HEK293 (cell line): Measurements from ENCODE around the gene PRR35.

Experiments
- GLI4 ChIP-seq: fragments of 450-650 bp; formaldehyde crosslinking; IDR thresholded peaks from 2 replicates; pipeline ENCODE4 v1.5.1; 2016; ENCODE audit warnings: missing biosample characterization, missing genetic modification characterization
- SP2 ChIP-seq: fragments of 450-650 bp; formaldehyde crosslinking; IDR thresholded peaks from 2 replicates; pipeline ENCODE4 v1.5.1; 2016; ENCODE audit warnings: missing biosample characterization, missing genetic modification characterization
- ZBTB8A ChIP-seq: fragments of 450-650 bp; formaldehyde crosslinking; IDR thresholded peaks from 2 replicates; pipeline ENCODE4 v1.5.1; 2016; ENCODE audit warnings: missing biosample characterization, missing genetic modification characterization
- ZNF146 ChIP-seq: fragments of 450-650 bp; formaldehyde crosslinking; IDR thresholded peaks from 2 replicates; pipeline ENCODE4 v1.5.1; 2016; ENCODE audit warnings: missing biosample characterization, missing genetic modification characterization
- ZNF239 ChIP-seq: fragments of 450-650 bp; formaldehyde crosslinking; IDR thresholded peaks from 2 replicates; pipeline ENCODE4 v1.5.1; 2016; ENCODE audit warnings: missing biosample characterization, missing genetic modification characterization
- ZNF394 ChIP-seq: fragments of 450-650 bp; formaldehyde crosslinking; IDR thresholded peaks from 2 replicates; pipeline ENCODE4 v1.5.1; 2016; ENCODE audit warnings: missing biosample characterization, missing genetic modification characterization, mild to moderate bottlenecking, moderate library complexity, borderline replicate concordance
- ZNF548 ChIP-seq: fragments of 450-650 bp; formaldehyde crosslinking; IDR thresholded peaks from 2 replicates; pipeline ENCODE4 v1.5.1; 2016; ENCODE audit warnings: missing biosample characterization, missing genetic modification characterization
- ZNF660 ChIP-seq: fragments of 450-650 bp; IDR thresholded peaks from 2 replicates; pipeline ENCODE4 v1.5.1; 2018; ENCODE audit warnings: missing biosample characterization, mild to moderate bottlenecking, missing genetic modification characterization
- TF ChIP-seq, protein P1 (sequence below): IDR thresholded peaks from 2 replicates; pipeline ENCODE4 v1.6.1; 2011; ENCODE audit warnings: mild to moderate bottlenecking, low read depth, low read length, borderline replicate concordance
- TF ChIP-seq, protein P2 (sequence below): fragments of 450-650 bp; formaldehyde crosslinking; IDR thresholded peaks from 2 replicates; pipeline ENCODE4 v1.5.1; 2016; ENCODE audit warnings: missing biosample characterization, missing genetic modification characterization
- TF ChIP-seq, protein P3 (sequence below): fragments of 450-650 bp; formaldehyde crosslinking; IDR thresholded peaks from 2 replicates; pipeline ENCODE4 v1.5.1; 2017; ENCODE audit warnings: missing biosample characterization, mild to moderate bottlenecking, missing genetic modification characterization, moderate library complexity

DNA sequence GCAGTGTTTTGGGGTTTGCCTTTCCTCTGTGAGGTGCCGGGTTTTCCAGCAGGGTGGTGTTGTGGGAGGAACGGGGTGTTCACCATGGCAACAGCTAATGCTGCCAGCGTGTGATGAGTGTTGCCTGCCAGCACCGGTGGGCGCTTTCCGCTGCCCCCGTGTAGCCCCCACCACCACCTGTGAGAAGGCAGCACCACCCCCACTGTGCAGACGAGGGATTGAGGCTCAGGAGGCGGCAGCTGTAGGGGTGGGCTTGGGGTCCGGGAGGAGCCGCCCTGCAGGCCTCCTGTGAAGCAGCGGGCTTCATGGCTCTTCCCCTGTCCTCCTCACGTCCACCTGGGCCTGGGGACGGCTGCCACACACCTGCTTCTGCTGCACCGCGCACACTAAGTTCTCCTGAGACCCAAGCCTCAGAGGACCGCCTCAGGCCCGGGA lies 34.9 kb downstream of the PRR35 start:
- TF ChIP-seq, protein P1, sequence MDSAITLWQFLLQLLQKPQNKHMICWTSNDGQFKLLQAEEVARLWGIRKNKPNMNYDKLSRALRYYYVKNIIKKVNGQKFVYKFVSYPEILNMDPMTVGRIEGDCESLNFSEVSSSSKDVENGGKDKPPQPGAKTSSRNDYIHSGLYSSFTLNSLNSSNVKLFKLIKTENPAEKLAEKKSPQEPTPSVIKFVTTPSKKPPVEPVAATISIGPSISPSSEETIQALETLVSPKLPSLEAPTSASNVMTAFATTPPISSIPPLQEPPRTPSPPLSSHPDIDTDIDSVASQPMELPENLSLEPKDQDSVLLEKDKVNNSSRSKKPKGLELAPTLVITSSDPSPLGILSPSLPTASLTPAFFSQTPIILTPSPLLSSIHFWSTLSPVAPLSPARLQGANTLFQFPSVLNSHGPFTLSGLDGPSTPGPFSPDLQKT, result no peak
- TF ChIP-seq SP2 (tag by site-specific recombination), result no peak
- TF ChIP-seq ZNF394, result no peak
- no peak for TF ChIP-seq GLI4
- no peak for TF ChIP-seq ZNF146 (tag by site-specific recombination)
- no peak for TF ChIP-seq ZNF239 (tag by site-specific recombination)
- TF ChIP-seq, protein P2, sequence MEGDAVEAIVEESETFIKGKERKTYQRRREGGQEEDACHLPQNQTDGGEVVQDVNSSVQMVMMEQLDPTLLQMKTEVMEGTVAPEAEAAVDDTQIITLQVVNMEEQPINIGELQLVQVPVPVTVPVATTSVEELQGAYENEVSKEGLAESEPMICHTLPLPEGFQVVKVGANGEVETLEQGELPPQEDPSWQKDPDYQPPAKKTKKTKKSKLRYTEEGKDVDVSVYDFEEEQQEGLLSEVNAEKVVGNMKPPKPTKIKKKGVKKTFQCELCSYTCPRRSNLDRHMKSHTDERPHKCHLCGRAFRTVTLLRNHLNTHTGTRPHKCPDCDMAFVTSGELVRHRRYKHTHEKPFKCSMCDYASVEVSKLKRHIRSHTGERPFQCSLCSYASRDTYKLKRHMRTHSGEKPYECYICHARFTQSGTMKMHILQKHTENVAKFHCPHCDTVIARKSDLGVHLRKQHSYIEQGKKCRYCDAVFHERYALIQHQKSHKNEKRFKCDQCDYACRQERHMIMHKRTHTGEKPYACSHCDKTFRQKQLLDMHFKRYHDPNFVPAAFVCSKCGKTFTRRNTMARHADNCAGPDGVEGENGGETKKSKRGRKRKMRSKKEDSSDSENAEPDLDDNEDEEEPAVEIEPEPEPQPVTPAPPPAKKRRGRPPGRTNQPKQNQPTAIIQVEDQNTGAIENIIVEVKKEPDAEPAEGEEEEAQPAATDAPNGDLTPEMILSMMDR (tag by site-specific recombination), result no peak
- TF ChIP-seq, protein P3, sequence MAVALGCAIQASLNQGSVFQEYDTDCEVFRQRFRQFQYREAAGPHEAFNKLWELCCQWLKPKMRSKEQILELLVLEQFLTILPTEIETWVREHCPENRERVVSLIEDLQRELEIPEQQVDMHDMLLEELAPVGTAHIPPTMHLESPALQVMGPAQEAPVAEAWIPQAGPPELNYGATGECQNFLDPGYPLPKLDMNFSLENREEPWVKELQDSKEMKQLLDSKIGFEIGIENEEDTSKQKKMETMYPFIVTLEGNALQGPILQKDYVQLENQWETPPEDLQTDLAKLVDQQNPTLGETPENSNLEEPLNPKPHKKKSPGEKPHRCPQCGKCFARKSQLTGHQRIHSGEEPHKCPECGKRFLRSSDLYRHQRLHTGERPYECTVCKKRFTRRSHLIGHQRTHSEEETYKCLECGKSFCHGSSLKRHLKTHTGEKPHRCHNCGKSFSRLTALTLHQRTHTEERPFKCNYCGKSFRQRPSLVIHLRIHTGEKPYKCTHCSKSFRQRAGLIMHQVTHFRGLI (tag by site-specific recombination), result no peak
- TF ChIP-seq ZBTB8A (tag by site-specific recombination), result no peak
- no peak for TF ChIP-seq ZNF660 (tag by site-specific recombination)
- no peak for TF ChIP-seq ZNF548 (tag by site-specific recombination)
